ENCODE data around the gene MRPL24. TPM values are rescaled to one million over a fixed set of nuclear protein-coding genes. Genes with fewer than 3 reads are reported as not detected.

Gene MRPL24
- total and polyA plus RNA-seq, 9 of the 15 experiments (the other 6 are each of a cell fraction or from before 2014, with no cell fraction given), result 74.3 to 267 (median 113) TPM

DNA sequence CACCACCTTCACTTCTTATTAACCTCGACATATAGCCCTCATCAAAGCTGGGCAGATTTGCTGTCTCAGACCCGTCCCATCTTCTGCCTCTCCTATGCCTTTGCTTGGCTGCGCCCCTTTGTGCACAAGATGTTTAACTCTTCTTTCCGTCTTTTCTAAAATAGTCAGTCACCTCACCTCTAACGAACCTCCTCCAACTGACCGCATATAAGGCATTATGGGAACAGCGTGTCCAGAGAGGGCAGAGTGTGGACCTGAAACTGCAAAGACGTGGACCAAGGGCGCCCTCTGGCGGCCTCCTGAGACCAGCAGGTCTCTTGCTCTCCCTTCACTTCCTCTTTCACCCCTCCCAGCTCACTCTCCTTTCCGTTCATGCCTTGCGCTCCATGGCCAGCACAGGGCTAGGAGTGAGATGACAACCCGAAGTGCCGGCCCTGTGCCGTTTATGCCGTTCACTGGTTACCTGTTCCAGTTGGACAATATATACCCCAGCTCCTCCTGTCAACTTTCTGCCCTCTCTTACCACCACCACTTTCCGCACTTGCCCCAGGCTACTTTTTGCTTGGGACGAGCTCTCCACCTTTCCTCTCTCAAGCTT lies 15.1 kb downstream of the MRPL24 start (continued):
- no peak for TF ChIP-seq BRD4 (IDR thresholded peaks at IDR 0.05)
- TF ChIP-seq KLF10 (CRISPR knock-in tag; IDR thresholded peaks at IDR 0.05), result no peak
- no peak for TF ChIP-seq U2AF1 (optimal IDR thresholded peaks at IDR 0.05; ENCODE audit: low read depth, low read length)
- no peak for TF ChIP-seq PHTF2 (CRISPR knock-in tag; IDR thresholded peaks at IDR 0.05)
- TF ChIP-seq HMG20B (CRISPR knock-in tag; IDR thresholded peaks at IDR 0.05), result no peak
- TF ChIP-seq, protein P1, sequence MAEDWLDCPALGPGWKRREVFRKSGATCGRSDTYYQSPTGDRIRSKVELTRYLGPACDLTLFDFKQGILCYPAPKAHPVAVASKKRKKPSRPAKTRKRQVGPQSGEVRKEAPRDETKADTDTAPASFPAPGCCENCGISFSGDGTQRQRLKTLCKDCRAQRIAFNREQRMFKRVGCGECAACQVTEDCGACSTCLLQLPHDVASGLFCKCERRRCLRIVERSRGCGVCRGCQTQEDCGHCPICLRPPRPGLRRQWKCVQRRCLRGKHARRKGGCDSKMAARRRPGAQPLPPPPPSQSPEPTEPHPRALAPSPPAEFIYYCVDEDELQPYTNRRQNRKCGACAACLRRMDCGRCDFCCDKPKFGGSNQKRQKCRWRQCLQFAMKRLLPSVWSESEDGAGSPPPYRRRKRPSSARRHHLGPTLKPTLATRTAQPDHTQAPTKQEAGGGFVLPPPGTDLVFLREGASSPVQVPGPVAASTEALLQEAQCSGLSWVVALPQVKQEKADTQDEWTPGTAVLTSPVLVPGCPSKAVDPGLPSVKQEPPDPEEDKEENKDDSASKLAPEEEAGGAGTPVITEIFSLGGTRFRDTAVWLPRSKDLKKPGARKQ (CRISPR knock-in tag; IDR thresholded peaks at IDR 0.05), result no peak
- TF ChIP-seq, protein P2, sequence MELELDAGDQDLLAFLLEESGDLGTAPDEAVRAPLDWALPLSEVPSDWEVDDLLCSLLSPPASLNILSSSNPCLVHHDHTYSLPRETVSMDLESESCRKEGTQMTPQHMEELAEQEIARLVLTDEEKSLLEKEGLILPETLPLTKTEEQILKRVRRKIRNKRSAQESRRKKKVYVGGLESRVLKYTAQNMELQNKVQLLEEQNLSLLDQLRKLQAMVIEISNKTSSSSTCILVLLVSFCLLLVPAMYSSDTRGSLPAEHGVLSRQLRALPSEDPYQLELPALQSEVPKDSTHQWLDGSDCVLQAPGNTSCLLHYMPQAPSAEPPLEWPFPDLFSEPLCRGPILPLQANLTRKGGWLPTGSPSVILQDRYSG (tag; conservative IDR thresholded peaks at IDR 0.05; ENCODE audit: low read depth), result no peak
- 0 out of 2 replicates have a peak, but pooled peaks have one; percentile 45 for TF ChIP-seq ZNF511 (CRISPR knock-in tag; IDR thresholded peaks at IDR 0.05)
- TF ChIP-seq KDM4B (IDR thresholded peaks at IDR 0.05; ENCODE audit: borderline replicate concordance in 2 of 2, low read depth in 1 of 2), result no peak
- peak; percentile 89 for TF ChIP-seq ETV5 (CRISPR knock-in tag; IDR thresholded peaks at IDR 0.05; ENCODE audit: low read depth)
- no peak for TF ChIP-seq THRA (IDR thresholded peaks at IDR 0.05)
- TF ChIP-seq, protein P3, sequence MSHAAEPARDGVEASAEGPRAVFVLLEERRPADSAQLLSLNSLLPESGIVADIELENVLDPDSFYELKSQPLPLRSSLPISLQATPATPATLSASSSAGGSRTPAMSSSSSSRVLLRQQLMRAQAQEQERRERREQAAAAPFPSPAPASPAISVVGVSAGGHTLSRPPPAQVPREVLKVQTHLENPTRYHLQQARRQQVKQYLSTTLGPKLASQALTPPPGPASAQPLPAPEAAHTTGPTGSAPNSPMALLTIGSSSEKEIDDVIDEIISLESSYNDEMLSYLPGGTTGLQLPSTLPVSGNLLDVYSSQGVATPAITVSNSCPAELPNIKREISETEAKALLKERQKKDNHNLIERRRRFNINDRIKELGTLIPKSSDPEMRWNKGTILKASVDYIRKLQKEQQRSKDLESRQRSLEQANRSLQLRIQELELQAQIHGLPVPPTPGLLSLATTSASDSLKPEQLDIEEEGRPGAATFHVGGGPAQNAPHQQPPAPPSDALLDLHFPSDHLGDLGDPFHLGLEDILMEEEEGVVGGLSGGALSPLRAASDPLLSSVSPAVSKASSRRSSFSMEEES (CRISPR knock-in tag; IDR thresholded peaks at IDR 0.05), result no peak
- TF ChIP-seq PHB2 (IDR thresholded peaks at IDR 0.05; ENCODE audit: low read depth), result no peak
- peak; percentile 75 for TF ChIP-seq SP1 (CRISPR knock-in tag; IDR thresholded peaks at IDR 0.05)
- no peak for TF ChIP-seq RNF2 (IDR thresholded peaks at IDR 0.05)
